ENCODE data around the gene CD6.

Gene CD6

DNA sequence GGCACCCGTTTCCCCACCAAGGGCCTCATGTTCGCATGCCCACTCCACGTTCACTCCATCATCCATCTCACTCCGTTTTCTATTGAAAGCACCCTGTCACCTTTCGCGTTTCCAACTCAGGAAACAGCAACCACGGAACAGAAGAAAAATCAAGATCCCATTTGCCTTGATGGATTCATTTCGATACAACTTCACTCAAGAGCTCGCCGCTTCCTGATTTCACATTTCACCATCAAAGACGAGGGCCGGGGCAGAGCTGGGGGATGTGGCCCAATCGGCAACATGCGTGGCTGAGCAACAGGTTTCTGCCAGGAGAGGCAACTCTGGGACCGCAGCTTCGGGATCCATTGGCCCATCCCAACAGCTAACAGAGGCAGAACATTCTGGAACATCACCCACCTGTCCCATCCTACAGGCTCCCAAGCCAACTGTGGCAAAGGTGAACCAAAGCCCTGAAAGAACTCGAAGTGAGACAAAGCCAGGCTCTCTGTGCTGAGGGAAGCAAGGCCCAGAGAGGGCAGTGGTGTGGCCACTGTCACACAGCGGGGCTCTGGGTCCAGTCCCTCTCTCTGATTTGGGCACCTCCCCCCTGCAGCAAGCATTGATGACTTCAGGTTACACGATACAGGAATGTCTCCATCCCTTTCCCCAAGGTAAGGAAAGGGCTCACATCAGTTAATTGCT is 94.6 kb downstream of the CD6 start:
- DNase-seq: no peak
- H3K27ac ChIP-seq: no peak overlapping the region
- no peaks in the 10 kb centered on the region for H3K9me3 ChIP-seq
- TF ChIP-seq, protein P1, sequence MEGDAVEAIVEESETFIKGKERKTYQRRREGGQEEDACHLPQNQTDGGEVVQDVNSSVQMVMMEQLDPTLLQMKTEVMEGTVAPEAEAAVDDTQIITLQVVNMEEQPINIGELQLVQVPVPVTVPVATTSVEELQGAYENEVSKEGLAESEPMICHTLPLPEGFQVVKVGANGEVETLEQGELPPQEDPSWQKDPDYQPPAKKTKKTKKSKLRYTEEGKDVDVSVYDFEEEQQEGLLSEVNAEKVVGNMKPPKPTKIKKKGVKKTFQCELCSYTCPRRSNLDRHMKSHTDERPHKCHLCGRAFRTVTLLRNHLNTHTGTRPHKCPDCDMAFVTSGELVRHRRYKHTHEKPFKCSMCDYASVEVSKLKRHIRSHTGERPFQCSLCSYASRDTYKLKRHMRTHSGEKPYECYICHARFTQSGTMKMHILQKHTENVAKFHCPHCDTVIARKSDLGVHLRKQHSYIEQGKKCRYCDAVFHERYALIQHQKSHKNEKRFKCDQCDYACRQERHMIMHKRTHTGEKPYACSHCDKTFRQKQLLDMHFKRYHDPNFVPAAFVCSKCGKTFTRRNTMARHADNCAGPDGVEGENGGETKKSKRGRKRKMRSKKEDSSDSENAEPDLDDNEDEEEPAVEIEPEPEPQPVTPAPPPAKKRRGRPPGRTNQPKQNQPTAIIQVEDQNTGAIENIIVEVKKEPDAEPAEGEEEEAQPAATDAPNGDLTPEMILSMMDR (IDR thresholded peaks at IDR 0.05): no peak
- H3K36me3 ChIP-seq: no peaks in the 10 kb centered on the region
- peaks cover 0 to 3% (median 0%) of the 10 kb centered on the region in 4 donors for H3K4me1 ChIP-seq
- intact Hi-C loops (cut with DNase I; ENCODE audit: low total_unique reads): no loop called here
- H3K27me3 ChIP-seq: no peaks in the 10 kb centered on the region
- no peak overlapping the region for H3K4me3 ChIP-seq

DNA sequence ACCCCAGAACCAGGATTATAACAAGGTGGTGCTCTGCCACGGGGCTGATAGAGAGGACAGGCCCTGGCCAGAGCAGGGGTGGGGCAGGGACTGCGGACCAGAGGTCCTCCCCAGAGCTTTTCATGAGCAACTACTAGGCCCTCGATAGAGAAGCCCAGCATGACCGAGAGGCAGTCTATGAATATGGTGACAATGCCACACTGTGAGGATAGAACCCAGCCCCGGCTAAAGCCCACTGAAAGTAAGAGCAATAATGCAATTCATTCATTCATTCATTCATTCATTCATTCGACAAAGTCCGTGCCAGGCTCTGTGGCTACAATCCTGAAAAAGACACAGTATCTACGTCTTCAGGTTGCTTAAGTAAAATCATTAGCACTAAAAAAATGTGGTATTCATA is 95.2 kb downstream of the CD6 start:
- no peak overlapping the region for H3K27ac ChIP-seq
- H3K4me1 ChIP-seq: no peaks in the 10 kb centered on the region
- no peak overlapping the region for H3K4me3 ChIP-seq
- H3K27me3 ChIP-seq: no peaks in the 10 kb centered on the region
- no peaks in the 10 kb centered on the region for H3K9me3 ChIP-seq
- DNase-seq: no peak
- intact Hi-C loops (cut with DNase I; ENCODE audit: low total_unique reads): no loop called here
- H3K36me3 ChIP-seq: no peaks in the 10 kb centered on the region
- TF ChIP-seq, protein P1 (IDR thresholded peaks at IDR 0.05): no peak

DNA sequence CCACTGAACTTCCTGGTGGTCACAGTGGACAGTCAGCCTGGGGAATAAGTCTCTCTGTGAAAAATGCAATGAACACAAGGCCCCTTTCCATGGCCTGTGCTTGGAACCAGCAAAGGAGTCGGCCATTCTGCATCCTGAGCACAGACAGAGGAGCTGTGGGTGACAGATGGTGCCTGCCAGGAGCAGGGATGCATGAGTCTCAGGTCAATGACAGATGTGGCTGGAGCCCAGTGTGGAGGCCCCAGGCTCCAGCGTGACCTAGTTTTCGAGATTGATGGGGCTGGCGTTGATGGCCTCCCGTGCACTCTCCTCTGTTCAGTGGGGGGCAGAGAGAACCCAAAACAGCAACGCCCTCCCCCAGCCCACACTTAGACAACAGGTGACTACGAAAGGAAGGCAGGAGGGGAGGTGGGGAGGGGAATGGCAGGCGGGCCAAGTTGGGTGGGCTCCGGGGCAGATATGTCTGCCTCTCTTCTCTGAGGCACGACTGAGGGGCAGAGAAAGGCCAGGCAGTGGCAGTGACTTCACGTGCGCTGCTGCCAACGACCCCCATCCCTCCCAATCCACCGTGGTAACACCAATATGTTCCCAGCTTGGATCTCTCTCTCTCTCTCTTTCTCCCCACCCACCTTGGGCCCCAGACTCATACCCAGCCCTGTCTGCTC is 96.4 kb downstream of the CD6 start:
- no peak overlapping the region for H3K27ac ChIP-seq
- no peaks in the 10 kb centered on the region for H3K36me3 ChIP-seq
- no peak overlapping the region for H3K4me3 ChIP-seq
- TF ChIP-seq, protein P1 (IDR thresholded peaks at IDR 0.05): no peak
- no peak for DNase-seq
- H3K4me1 ChIP-seq: peaks cover 0 to 8% (median 2%) of the 10 kb centered on the region in 4 donors
- intact Hi-C loops (cut with DNase I; ENCODE audit: low total_unique reads): no loop called here
- no peaks in the 10 kb centered on the region for H3K27me3 ChIP-seq
- H3K9me3 ChIP-seq: no peaks in the 10 kb centered on the region

DNA sequence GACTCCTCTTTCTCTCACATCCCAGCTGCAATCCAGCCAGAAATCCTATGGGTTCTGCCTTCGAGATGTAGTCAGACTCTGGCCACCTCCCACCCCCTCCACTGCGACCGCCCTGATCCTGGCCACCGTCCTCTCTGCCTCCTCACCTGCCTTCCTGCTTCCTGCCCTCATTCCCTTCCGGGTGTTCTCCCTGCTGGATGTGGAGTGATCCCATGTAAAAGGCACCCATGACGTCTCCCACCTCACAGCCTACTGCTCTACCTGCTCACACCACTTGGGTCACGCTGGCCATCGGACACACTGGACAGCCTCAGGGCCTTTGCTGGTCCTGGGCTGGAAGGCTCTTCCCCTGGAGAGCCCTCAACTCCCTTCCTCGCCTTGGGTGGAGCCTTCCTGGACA is 97.1 kb downstream of the CD6 start:
- H3K27ac ChIP-seq: no peak overlapping the region
- intact Hi-C loops (cut with DNase I; ENCODE audit: low total_unique reads): no loop called here
- H3K27me3 ChIP-seq: no peaks in the 10 kb centered on the region
- DNase-seq: no peak
- no peaks in the 10 kb centered on the region for H3K9me3 ChIP-seq
- H3K36me3 ChIP-seq: no peaks in the 10 kb centered on the region
- H3K4me1 ChIP-seq: peaks cover 0 to 15% (median 4%) of the 10 kb centered on the region in 4 donors
- no peak overlapping the region for H3K4me3 ChIP-seq
- TF ChIP-seq, protein P1 (IDR thresholded peaks at IDR 0.05): no peak

DNA sequence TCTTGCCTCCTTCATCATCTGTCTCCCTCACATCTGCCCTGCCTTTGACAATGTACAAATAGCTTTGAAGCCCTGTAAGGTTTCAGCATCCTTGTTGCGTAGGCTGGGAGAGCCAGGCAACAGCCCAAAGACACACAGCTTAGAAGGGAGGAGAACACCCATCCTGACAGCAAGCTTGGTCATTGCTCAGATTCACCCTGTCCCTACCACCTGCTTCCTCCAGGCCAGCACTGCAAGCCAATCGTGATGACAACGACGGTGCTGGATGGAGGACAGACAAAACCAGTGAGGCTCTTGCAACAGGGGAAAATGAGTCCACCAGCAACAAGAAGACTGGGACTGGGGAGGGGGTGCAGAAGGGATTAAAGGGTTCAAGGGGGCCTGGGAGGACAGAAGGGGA is 97.9 kb downstream of the CD6 start:
- intact Hi-C loops (cut with DNase I; ENCODE audit: low total_unique reads): no loop called here
- Histone ChIP-seq H3K4me1 (peaks cover 0 to 17% (median 4%) of the 10 kb centered on the region in 4 donors), H3K9me3 (no peaks in the 10 kb centered on the region), H3K4me3 (no peak overlapping the region), H3K36me3 (no peaks in the 10 kb centered on the region), H3K27ac (no peak overlapping the region), H3K27me3 (no peaks in the 10 kb centered on the region)
- TF ChIP-seq, protein P1 (IDR thresholded peaks at IDR 0.05): no peak
- no peak for DNase-seq
